NOMO-1 treated with DMSO at 0.1 percent for 48 hours (cell line): Measurements from ENCODE around the gene ZC3H7A.
"Not testable (repeated sequence)": the region's sequence is repeated elsewhere in the genome, so short reads cannot be mapped to it uniquely, and the experiment has no call there.

ENCODE experiments used
- DNase-seq: peaks from one replicate; lab custom pipeline; 2025; ENCODE audit not compliant: unreplicated experiment; lab: John Stamatoyannopoulos, UW

Gene ZC3H7A, protein sequence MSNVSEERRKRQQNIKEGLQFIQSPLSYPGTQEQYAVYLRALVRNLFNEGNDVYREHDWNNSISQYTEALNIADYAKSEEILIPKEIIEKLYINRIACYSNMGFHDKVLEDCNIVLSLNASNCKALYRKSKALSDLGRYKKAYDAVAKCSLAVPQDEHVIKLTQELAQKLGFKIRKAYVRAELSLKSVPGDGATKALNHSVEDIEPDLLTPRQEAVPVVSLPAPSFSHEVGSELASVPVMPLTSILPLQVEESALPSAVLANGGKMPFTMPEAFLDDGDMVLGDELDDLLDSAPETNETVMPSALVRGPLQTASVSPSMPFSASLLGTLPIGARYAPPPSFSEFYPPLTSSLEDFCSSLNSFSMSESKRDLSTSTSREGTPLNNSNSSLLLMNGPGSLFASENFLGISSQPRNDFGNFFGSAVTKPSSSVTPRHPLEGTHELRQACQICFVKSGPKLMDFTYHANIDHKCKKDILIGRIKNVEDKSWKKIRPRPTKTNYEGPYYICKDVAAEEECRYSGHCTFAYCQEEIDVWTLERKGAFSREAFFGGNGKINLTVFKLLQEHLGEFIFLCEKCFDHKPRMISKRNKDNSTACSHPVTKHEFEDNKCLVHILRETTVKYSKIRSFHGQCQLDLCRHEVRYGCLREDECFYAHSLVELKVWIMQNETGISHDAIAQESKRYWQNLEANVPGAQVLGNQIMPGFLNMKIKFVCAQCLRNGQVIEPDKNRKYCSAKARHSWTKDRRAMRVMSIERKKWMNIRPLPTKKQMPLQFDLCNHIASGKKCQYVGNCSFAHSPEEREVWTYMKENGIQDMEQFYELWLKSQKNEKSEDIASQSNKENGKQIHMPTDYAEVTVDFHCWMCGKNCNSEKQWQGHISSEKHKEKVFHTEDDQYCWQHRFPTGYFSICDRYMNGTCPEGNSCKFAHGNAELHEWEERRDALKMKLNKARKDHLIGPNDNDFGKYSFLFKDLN

GRCh38 chr16:11797166-11797956 is at the start of gene ZC3H7A:
Gene ZC3H7A, minus strand, starts transcription at chr16:11797258. Its CDS starts 14,904 bp downstream, at chr16:11782354.
- peak; percentile 98 for DNase-seq

GRCh38 chr16:11844499-11844898 is 47.4 kb upstream of the ZC3H7A start:
- DNase-seq, result no peak

GRCh38 chr16:11843861-11844260 is 46.8 kb upstream of the ZC3H7A start:
- DNase-seq, result no peak

DNA sequence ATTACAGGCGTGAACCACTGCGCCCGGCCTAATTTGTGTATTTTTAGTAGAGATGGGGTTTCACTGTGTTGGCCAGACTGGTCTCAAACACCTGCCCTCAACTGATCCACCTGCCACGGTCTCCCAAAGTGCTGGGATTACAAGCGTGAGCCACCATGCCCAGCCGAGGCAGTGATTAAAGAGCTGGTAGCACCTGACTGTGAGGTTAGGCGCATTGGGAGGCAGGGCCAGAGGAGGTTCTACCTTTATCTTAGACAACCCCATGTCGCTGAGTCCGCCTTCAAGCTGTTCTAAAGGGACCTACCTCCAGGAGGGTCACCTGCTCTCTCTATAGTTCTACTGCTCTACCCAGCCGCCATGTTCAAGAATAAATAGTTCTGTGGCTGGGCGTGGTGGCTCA is 46.1 kb upstream of the ZC3H7A start:
- no peak for DNase-seq

DNA sequence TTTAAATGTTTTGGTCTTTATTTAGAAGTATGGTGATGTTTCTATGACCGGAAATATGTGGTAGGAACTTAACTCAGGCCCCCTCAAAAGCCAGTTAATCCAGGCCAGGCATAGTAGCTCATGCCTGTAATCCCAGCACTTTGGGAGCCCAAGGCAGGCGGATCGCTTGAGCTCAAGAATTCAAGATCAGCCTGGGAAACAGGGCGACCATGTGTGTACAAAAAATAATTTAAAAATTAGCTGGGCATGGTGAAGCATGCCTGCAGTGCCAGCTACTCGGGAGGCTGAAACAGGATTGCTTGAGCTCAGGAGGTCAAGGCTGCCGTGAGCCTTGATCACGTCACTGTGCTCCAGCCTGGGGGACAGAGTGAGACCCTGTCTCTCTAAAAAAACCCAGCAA is 44.0 kb upstream of the ZC3H7A start:
- no peak for DNase-seq

DNA sequence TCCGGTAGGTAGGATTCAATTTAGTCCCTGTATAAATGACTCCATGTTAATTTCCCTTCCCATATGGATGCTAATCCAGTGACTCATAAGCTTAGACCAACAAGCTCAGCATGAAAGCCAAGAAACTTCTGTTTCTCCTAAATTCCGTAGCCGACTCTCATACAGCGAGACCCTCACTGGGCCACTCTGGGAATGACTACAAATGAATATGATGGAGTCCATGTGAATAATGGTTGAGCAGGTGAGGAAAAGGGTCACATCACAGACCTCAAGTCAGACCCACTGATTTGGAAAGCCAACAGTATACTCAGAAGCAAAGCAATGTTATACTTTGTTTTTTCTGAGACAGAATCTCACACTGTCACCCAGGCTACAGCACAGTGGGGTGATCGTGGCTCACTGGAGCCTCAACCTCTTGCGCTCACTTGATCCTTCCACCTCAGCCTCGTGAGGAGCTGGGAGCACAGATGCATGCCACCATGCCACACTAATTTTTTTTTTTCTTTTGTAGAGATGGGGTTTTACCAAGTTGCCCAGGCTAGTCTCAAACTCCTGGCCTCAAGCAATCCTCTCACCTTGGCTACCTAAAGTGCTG is 39.7 kb upstream of the ZC3H7A start:
- DNase-seq, result no peak

DNA sequence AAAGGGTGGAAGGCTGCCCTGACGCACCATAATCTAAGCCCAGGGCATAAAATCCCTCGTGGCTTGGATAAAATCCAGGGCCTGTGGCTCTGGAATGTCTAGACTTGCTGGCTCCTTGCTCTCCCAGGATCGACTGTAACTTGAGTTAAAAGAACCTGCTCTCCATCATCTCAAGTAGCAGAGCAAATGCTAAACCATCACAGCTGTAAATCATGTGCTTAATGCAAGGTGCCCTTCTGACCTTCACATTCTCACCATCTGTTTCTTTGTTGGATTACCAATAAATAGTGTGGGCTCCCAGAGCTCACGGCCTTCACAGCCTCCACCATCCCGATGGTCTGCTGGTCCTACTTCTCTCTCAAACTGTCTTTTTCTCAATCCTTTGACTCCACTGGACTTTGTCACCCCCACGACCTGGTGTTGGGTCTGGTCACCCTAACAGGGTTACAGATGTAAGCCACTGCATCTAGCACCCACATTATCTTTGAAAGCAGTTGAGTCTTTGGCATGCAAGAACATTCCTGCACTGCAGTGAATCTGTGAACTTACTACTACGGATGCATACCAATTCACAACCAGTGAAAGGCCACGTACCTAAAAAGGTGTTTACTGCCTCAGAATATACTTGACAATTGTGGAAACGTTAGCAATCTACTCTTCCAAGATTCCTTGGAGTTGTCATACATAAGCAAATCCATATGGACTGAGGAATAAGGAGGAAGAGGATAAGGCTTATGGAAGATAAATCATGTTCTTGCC is 39.0 kb upstream of the ZC3H7A start:
- DNase-seq, result no peak

- DNase-seq, result no peak
Measured at GRCh38 chr16:11835309-11835708, 38.3 kb upstream of the ZC3H7A start.

GRCh38 chr16:11833951-11834695 is 37.1 kb upstream of the ZC3H7A start:
- peak; percentile 84 for DNase-seq

GRCh38 chr16:11828696-11829095 is 31.6 kb upstream of the ZC3H7A start:
- no peak for DNase-seq

DNA sequence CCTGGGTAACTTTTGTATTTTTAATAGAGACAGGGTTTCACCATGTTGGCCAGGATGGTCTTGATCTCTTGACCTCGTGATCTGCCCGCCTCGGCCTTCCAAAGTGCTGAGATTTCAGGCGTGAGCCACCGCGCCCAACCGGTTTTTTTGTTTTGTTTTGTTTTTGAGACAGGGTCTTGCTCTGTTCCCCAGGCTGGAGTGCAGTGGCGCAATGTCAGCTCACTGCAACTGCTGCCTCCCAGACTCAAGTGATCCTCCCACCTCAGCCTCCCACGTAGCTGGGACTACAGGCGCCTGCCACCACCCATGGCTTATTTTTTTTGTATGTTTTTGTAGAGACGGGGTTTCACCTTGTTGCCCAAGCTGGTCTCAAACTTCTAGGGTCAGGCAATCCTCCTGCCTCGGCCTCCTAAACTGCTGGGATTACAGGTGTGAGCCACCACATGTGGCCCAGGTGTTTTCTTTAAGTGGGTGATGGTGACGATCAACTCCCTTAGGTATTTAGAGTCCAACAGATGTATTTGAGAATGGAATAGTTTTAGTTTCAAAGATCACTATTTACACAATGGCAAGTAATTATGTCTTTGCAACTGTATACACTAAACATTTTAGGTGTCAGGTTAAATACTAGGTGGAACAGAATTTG is 28.6 kb upstream of the ZC3H7A start:
- not testable (repeated sequence) for DNase-seq

GRCh38 chr16:11824362-11824761 is 27.3 kb upstream of the ZC3H7A start:
- peak; percentile 91 for DNase-seq

GRCh38 chr16:11823645-11824044 is 26.6 kb upstream of the ZC3H7A start:
- DNase-seq, result peak; percentile 34

DNA sequence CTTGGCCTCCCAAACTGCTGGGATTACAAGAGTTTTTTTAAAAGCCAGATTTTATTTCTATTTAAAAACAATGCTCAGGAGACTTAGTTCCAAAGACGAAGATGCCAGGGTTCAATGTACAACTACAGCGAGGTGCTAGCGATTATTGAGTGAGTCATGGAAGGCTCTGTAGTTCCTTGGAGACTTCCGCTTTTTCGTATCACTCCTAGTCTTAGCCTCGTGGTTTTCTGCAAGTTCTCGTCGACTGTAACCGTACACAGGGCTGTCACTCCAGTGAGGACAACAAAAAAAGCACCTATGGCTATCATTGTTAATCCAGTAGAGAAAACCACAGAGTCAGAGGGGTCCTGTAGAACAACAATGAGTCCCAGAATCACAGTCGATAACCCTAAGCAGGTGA is 22.7 kb upstream of the ZC3H7A start:
- peak; percentile 96 for DNase-seq

- DNase-seq, result not testable (repeated sequence)
Measured at GRCh38 chr16:11818970-11819369, 21.9 kb upstream of the ZC3H7A start.

GRCh38 chr16:11816123-11816522 is 19.1 kb upstream of the ZC3H7A start:
- DNase-seq, result no peak

DNA sequence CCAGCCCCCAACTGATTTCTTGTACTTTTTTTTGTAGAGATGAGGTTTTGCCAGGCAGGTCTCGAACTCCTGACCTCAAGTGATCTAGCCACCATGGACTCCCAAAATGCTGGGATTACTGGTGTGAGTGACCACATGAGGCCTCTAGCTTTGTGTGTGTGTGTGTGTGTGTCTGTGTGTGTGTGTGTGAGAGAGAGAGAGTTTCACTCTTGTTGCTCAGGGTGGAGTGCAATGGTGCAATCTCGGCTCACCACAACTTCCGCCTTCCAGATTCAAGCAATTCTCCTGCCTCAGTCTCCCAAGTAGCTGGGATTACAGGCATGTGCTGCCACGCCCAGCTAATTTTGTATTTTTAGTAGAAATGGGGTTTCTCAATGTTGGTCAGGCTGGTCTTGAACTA is 17.7 kb upstream of the ZC3H7A start:
- DNase-seq, result peak; percentile 61

DNA sequence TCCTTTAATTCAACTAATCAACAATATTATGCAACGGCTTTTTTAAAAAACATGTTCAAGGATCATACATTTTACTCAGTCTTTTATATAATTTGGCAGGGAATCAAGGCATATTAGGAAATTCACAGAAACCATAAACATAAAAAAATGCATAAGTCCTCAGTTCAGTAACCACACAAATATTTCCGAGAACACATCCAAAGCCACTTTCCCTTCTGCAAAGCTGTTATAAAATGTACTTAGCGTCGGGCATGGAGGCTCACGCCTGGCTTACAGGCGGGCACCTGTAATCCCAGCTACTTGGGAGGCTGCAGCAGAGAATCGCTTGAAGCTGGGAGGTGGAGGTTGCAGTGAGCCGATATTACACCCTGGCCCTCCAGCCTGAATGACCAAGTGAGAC is 9.7 kb upstream of the ZC3H7A start:
- no peak for DNase-seq

GRCh38 chr16:11805556-11805955 is 8.5 kb upstream of the ZC3H7A start:
- no peak for DNase-seq
